B cell (primary cell): ENCODE results near the gene UBAC1. TPM values are rescaled to one million over a fixed set of nuclear protein-coding genes. Genes with fewer than 3 reads are reported as not detected.

Experiments
- ATAC-seq: fragments of 200-7000 bp; cut with Tn5 transposase; one replicate; pipeline ENCODE4 v1.10.0; 2021; ENCODE audit warnings: low read depth, mild to moderate bottlenecking, moderate number of reproducible peaks, moderate library complexity
- CTCF ChIA-PET: fragments of 350-600 bp; sonication (Branson Sonifier 250); formaldehyde crosslinking; loops from one replicate; lab custom pipeline; 2021; ENCODE audit warnings: antibody characterized with exemption, inconsistent platforms; lab: Charles Lee
- POLR2A ChIA-PET: fragments of 350-600 bp; sonication (Branson Sonifier 250); formaldehyde crosslinking; loops from one replicate; lab custom pipeline; 2021; ENCODE audit warnings: antibody characterized with exemption; lab: Charles Lee
- DNase-seq: peaks from one replicate; pipeline ENCODE4 v3.0.0; 2013
- H2AFZ ChIP-seq: 2 replicates; pipeline ENCODE4 v1.6.1; 2012; ENCODE audit warnings: mild to moderate bottlenecking, low read depth, low read length; ENCODE audit not compliant: insufficient read depth, poor library complexity, severe bottlenecking
- H3K27ac ChIP-seq, 2 donors: 1 replicate in 1 of 2; 2 replicates in 1 of 2; pipeline ENCODE4 v1.5.1; 2012 to 2013; ENCODE audit warnings: low read length in 2 of 2, mild to moderate bottlenecking in 2 of 2, moderate library complexity in 1 of 2
- H3K27me3 ChIP-seq, 4 experiments: fragments of 200-600 bp in 1 of 4; sonication (generic) in 1 of 4; replicated peaks in 1 of 4; 1 replicate in 2 of 4; 2 replicates in 2 of 4; pipeline versions ENCODE4 v1.6.1 to v1.7.0; 2013 to 2016; ENCODE audit warnings: low read length in 3 of 4, mild to moderate bottlenecking in 2 of 4, mixed read lengths in 1 of 4, moderate library complexity in 1 of 4; ENCODE audit not compliant: insufficient read depth in 4 of 4, control insufficient read depth in 3 of 4; ENCODE audit errors: control extremely low read depth in 1 of 4
- H3K36me3 ChIP-seq, 2 experiments: replicated peaks in 1 of 2; 1 replicate in 1 of 2; 2 replicates in 1 of 2; pipeline versions ENCODE4 v1.6.1 to v1.7.1; 2013; ENCODE audit warnings: low read length in 1 of 2; ENCODE audit not compliant: insufficient read depth in 2 of 2, control insufficient read depth in 1 of 2; ENCODE audit errors: control extremely low read depth in 1 of 2, extremely low read depth in 1 of 2
- H3K4me1 ChIP-seq, 2 donors: fragments of 200-600 bp in 1 of 2; sonication (generic) in 1 of 2; 1 replicate in 1 of 2; 2 replicates in 1 of 2; pipeline versions ENCODE4 v1.5.1 to v1.6.1; 2013 to 2017; ENCODE audit warnings: low read length in 2 of 2; ENCODE audit not compliant: control insufficient read depth in 2 of 2, insufficient read depth in 2 of 2
- H3K4me2 ChIP-seq: replicated peaks from 2 replicates; pipeline ENCODE3; 2012; ENCODE audit warnings: mild to moderate bottlenecking, low read depth, low read length; ENCODE audit not compliant: poor library complexity, severe bottlenecking
- H3K4me3 ChIP-seq, 5 experiments: fragments of 200-600 bp in 1 of 5; sonication (generic) in 1 of 5; 1 replicate in 3 of 5; 2 replicates in 2 of 5; pipeline versions ENCODE4 v1.5.1 to v1.7.0; 2011 to 2016; ENCODE audit warnings: low read length in 4 of 5, mild to moderate bottlenecking in 4 of 5, low read depth in 2 of 5, control low read depth in 1 of 5, moderate library complexity in 1 of 5; ENCODE audit not compliant: insufficient read depth in 1 of 5; ENCODE audit errors: control extremely low read depth in 1 of 5, extremely low read depth in 1 of 5
- H3K79me2 ChIP-seq: fragments of 200-600 bp; sonication (generic); one replicate; pipeline ENCODE4 v1.6.0; 2016; ENCODE audit warnings: low read length; ENCODE audit not compliant: control insufficient read depth, insufficient read depth
- H3K9ac ChIP-seq: fragments of 200-600 bp; sonication (generic); 2 replicates; pipeline ENCODE4 v1.6.1; 2017; ENCODE audit warnings: mild to moderate bottlenecking, low read length, moderate library complexity
- H3K9me3 ChIP-seq, 3 donors: one replicate each; pipeline versions ENCODE4 v1.6.1 to v1.7.1; 2013; ENCODE audit warnings: low read length in 2 of 3; ENCODE audit not compliant: control insufficient read depth in 2 of 3, insufficient read depth in 1 of 3; ENCODE audit errors: control extremely low read depth in 1 of 3
- H4K20me1 ChIP-seq: 2 replicates; pipeline ENCODE4 v1.6.0; 2012; ENCODE audit warnings: mild to moderate bottlenecking, low read length; ENCODE audit not compliant: insufficient read depth, control insufficient read depth, poor library complexity, severe bottlenecking
- H3K27ac Mint-ChIP-seq: one replicate; pipeline ENCODE4 v1.8.0; 2021; ENCODE audit warnings: mixed read lengths
- H3K27me3 Mint-ChIP-seq: one replicate; pipeline ENCODE4 v1.8.0; 2021; ENCODE audit warnings: mixed read lengths
- H3K4me1 Mint-ChIP-seq: one replicate; pipeline ENCODE4 v1.8.0; 2021; ENCODE audit warnings: mixed read lengths
- H3K4me3 Mint-ChIP-seq: one replicate; pipeline ENCODE4 v1.8.0; 2021; ENCODE audit warnings: mixed read lengths
- H3K9me3 Mint-ChIP-seq: one replicate; pipeline ENCODE4 v1.8.0; 2022; ENCODE audit warnings: mixed read lengths; ENCODE audit not compliant: insufficient read depth
- CTCF ChIP-seq: fragments of 200-600 bp; IDR thresholded peaks from one replicate; pipeline ENCODE4 v1.8.0; 2022; ENCODE audit warnings: antibody characterized with exemption, mild to moderate bottlenecking
- EZH2 ChIP-seq: IDR thresholded peaks from 2 replicates; pipeline ENCODE4 v1.6.1; 2012; ENCODE audit warnings: borderline replicate concordance, low read depth, mild to moderate bottlenecking, moderate library complexity, low read length; ENCODE audit not compliant: insufficient read depth, poor library complexity, severe bottlenecking
- WGBS: methylation state at CpG from one replicate; pipeline ENCODE4 v1.1.5; 2013; ENCODE audit warnings: missing lambda C conversion rate; ENCODE audit not compliant: insufficient coverage; 5-methylcytosine and 5-hydroxymethylcytosine counted together
- intact Hi-C: fragments of 100-400 bp; cut with micrococcal nuclease; formaldehyde crosslinking; loops from one replicate; pipeline ENCODE4 v1.10.0; 2022
- polyA plus RNA-seq: library from polyadenylated mRNA; depleted of rRNA; stranded (reverse); fragments of >200 nt; gene quantifications from 2 replicates; pipeline ENCODE4 v1.2.3, GENCODE V29; 2012
- total RNA-seq, 2 donors: library from RNA; stranded (reverse); fragments of 120-200 nt in 1 of 2; gene quantifications; 1 replicate in 1 of 2; 2 replicates in 1 of 2; pipeline versions ENCODE4 v1.2.3 to v1.2.4, GENCODE V29; 2013 to 2022

UBAC1 gene
- total and polyA plus RNA-seq, 2 donors (not counting 1 experiment from before 2014, with no cell fraction given), result 30.8 to 31.1 TPM

- H3K27me3 Mint-ChIP-seq, result no peaks in the 10 kb centered on the region
- Histone ChIP-seq H3K9me3 (no peaks in the 10 kb centered on the region), H3K4me2 (no peak overlapping the region), H3K4me3 (no peak overlapping the region), H3K79me2 (no peaks in the 10 kb centered on the region), H3K36me3 (no peaks in the 10 kb centered on the region), H2AFZ (no peak overlapping the region), H3K9ac (no peak overlapping the region), H3K4me1 (no peaks in the 10 kb centered on the region), H3K27ac (no peak overlapping the region), H3K27me3 (peaks cover 0 to 5% (median 0%) of the 10 kb centered on the region in 4 experiments), H4K20me1 (no peaks in the 10 kb centered on the region)
- H3K4me1 Mint-ChIP-seq, result peaks cover 2% of the 10 kb centered on the region
- ChIA-PET POLR2A (no interaction called here), CTCF (no interaction called here)
- WGBS, result 94% methylated on average over 7 of the region's 10 CpGs
- intact Hi-C loops, result no loop called here
- H3K4me3 Mint-ChIP-seq, result no peak overlapping the region
- TF ChIP-seq EZH2, result no peak
- H3K27ac Mint-ChIP-seq, result no peak overlapping the region
- no peaks in the 10 kb centered on the region for H3K9me3 Mint-ChIP-seq
- DNase-seq (no peak), ATAC-seq (no peak)
Measured at GRCh38 chr9:136002881-136003280, 41.7 kb upstream of the UBAC1 start.

- Histone ChIP-seq H4K20me1 (no peaks in the 10 kb centered on the region), H3K79me2 (no peaks in the 10 kb centered on the region), H3K27me3 (peaks cover 0 to 5% (median 0%) of the 10 kb centered on the region in 4 experiments), H3K27ac (no peak overlapping the region), H3K9me3 (no peaks in the 10 kb centered on the region), H2AFZ (no peak overlapping the region), H3K4me1 (no peaks in the 10 kb centered on the region), H3K36me3 (no peaks in the 10 kb centered on the region), H3K9ac (no peak overlapping the region), H3K4me2 (no peak overlapping the region), H3K4me3 (no peak overlapping the region)
- intact Hi-C loops, result no loop called here
- no peak for DNase-seq
- Mint-ChIP-seq H3K4me1 (peaks cover 2% of the 10 kb centered on the region), H3K9me3 (no peaks in the 10 kb centered on the region), H3K27me3 (no peaks in the 10 kb centered on the region), H3K27ac (no peak overlapping the region), H3K4me3 (no peak overlapping the region)
- no peak for ATAC-seq
- WGBS, result 83% methylated on average over 11 of the region's 11 CpGs
- POLR2A ChIA-PET, result no interaction called here
- CTCF ChIA-PET, result no interaction called here
- TF ChIP-seq EZH2 (no peak), CTCF (no peak)
Measured at GRCh38 chr9:136002215-136002614, 41.0 kb upstream of the UBAC1 start.
